HG03045 (cell line): ENCODE results near the gene EPHX1.
"Not testable (repeated sequence)": the region's sequence is repeated elsewhere in the genome, so short reads cannot be mapped to it uniquely, and the experiment has no call there.

Experiments used
- ATAC-seq: cut with Tn5 transposase; IDR thresholded peaks from one replicate; pipeline ENCODE4 v1.9.1; 2021; ENCODE audit warnings: mild to moderate bottlenecking, moderate library complexity; ENCODE audit not compliant: unreplicated experiment

Gene EPHX1

DNA sequence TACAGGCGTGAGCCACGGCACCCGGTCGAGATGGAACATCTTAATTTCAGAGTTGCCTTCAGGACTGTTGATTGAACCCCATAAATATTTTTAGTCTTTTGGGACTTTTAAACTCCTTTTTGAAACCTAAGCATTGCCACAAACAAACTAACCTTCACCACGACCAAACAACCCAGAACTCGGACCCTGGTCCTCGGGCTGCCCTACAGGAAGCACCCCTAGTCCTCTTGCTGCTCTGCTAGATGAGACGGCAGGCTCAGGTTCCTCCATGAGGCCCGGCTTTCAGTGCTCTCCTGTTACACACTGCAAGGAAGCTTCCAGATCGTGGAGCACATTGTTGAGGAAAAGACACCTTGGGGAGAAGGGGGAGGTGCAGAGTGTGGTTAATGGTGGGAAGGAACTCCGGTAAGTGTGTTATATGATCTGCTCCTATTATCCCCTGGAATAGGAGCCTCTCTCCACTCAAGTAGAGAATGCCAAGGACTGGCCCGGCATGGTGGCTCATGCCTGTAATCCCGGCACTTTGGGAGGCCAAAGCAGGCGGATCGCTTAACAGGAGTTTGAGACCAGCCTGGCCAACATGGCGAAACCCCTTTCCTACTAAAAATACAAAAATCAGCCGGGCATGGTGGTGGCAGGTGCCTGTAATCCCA, 5.7 kb downstream of the EPHX1 start:
- no peak for ATAC-seq

- ATAC-seq: no peak
Measured at GRCh38 chr1:225816643-225817538, 7.0 kb downstream of the EPHX1 start.

- ATAC-seq: no peak
Measured at GRCh38 chr1:225817611-225818061, 7.7 kb downstream of the EPHX1 start.

- ATAC-seq: no peak
Measured at GRCh38 chr1:225818229-225818628, 8.3 kb downstream of the EPHX1 start.

DNA sequence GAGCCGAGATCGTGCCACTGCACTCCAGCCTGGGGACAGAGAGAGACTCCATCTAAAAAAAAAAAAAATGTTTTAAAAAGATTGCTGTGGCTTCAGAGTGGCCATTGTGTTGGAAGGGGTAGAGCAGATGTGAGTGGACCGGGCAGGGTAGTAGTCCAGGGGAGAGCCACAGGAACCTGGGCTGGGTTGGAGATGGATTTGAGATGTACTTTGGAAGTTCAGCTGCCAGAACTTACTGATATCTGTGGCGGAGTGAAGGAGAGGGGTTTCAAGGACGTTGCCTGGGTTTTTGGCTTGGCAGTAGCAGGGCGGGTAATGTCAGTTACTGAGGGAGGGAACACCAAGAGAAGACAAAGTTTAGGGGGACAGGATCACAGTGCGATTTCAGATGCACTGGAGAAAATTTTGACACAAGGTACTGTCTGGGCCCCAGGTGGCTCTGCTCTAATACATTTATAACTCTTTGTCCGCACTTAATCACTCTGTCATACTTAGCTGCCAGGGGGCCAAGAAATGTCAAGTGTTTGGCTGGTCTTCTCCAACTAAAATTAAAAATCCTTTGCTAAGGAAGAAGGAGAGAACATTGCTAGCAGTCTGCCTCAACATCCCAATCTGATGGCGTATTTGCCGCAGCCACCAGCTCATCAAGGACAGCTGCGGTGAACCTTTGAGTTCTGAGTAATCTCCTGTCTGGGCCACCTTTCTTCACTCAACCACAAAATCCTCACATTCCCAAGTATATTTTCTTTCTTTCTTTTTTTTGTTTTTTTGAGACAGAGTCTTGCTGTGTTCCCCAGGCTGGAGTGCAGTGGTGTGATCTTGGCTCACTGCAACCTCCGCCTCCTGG, 9.6 kb downstream of the EPHX1 start:
- no peak for ATAC-seq

DNA sequence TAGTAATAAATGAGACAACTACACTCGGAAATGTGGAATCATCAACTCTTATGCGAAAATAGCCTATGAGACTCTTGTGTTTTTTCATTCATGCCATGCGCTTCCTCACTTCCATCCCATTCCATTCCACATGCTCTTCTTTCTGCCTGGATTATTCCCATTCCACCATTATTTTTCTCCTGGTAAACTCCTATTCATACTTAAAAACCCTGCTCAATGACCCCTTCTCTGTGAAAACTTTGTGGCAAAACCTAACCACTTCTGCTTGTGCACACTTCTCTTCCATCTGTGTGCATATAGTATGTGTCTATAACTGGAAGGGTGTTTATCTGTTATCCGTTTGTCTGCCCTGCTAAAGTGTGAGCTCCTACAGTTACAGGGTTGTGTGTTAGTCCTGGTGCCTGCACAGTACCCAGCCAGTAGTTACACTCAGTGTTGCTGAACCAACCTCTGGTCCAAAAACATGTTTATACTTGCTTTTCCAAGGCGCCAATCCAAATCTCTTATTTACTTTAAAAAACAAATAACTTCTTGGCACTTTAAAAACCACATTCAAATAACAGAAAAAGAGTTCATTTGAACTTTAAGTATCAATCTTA, 10.7 kb downstream of the EPHX1 start:
- ATAC-seq: no peak

GRCh38 chr1:225822655-225823403, 12.9 kb downstream of the EPHX1 start:
- ATAC-seq: no peak

DNA sequence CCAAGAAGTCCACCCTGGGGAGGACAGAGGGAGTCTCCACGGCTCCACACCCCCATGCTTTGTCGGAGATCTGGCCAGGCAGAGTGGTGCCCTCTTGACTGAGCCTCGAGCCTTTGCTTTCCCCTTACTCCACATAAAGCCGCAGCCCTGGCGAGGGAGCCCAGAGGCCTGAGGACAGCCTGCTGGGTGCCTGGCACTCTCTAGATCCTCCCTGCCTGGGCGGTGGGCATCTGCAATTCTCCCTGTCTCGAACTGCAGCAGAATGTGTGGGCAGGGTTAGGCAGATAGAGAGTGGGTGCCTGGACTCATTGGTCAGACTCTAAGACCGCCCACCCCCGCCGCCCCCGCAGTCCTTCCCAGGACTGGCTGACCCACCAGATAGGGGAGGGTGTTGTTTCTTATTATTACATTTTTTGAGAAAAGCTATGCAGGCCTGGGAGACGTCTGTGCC, 13.9 kb downstream of the EPHX1 start:
- no peak for ATAC-seq

- no peak for ATAC-seq
Measured at GRCh38 chr1:225824533-225824941, 14.6 kb downstream of the EPHX1 start.

GRCh38 chr1:225825078-225825477, 15.2 kb downstream of the EPHX1 start:
- no peak for ATAC-seq

DNA sequence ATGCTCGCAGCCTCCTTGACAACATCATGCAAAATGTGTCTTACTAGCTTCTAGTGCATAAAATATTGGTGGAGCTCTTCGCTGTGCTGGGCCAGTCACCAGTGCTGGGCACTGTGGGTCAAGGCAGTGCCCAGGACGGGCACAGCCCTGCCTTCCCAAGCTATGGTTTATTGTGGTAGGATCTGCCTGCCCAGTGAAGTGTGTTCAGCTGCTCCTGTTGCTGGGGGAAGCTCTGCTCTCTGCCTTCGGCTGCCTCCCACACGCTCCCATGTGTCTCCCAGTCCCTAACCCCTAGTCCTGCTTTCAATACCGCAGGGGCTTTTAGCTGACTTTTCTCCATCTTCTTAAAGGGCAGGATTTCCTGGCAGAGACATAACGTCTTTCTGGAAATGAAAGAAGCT, 15.7 kb downstream of the EPHX1 start:
- no peak for ATAC-seq

DNA sequence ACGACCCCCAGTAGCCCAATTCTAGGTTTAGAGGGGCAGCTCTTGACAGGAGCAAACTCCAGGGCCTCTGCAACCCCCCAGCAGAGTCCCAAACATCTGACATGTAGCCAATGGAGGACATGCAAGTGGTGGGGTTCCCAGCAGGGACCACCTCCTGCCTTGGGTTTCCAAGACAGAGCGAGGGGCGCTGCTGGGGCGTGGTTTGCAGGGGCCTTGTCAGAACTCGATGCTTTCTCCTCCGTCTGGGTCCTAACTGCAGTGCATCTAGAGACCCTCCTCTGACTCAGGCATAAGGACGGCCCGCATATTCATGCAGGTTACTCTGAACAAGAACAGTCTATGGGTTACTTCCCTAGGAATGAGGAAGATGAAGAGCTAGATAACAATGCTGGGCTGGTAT, 17.2 kb downstream of the EPHX1 start:
- ATAC-seq: no peak

- no peak for ATAC-seq
Measured at GRCh38 chr1:225828706-225829345, 18.9 kb downstream of the EPHX1 start.

DNA sequence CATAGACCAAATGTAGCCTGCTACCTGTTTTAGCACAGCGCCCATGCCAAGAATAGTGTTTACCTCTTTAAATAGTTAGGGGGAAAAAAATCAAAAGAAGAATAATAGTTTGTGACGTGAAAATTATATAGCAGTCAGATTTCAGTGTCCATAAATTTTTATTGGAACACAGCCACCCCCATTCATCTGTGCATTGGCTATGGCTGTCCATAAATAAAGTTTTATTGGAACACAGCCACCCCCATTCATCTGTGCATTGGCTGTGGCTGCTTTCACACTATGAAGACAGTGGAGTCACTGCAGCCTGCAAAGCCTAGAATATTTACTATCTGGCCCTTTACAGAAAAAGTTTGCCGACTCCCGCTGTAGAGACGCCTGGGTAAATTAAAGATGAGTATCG, 20.9 kb downstream of the EPHX1 start:
- ATAC-seq: no peak

DNA sequence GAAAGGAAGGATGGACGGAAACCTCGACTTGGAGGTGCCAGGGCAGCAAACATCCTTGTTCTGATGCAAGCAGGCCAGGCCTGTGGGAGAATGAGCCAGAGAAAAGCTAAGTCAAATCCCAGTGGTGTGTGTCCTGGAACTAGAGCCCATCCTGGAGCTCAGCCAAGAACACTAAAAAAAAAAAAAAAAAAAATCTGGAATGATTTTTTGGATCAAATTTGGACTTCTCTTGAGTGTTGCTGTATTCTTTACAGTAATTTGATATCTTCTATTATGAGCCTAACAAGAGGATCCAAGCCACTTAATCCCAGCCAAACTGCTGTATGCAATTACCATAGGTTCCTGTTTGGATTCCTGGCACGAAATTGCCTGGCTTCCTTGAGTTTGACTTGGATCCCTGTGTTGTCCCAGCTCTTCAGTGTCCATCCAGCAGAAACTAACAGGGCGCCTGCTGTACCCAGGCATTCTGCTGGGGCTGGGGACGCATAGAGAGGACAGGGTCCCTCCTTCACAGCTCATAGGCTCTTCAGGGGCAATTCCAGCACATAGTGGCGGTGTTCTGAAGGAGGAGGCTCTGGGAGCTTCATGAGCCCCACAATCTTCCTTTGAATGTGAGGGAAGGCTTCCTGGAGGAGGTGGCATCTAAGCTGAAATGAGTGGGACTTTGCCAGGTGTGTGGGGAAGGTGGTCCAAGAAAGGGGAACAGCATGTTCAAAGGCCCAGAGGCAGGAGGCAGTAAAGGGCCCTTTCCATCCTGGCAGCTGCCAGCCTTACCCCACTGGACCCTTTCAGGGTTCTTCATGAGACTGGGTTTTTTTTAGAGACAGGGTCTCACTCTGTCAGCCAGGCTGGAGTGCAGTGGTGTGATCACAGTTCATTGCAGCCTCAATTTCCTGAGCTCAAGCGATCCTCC, 24.7 kb downstream of the EPHX1 start:
- ATAC-seq: no peak

GRCh38 chr1:225835856-225836255, 25.9 kb downstream of the EPHX1 start:
- no peak for ATAC-seq

GRCh38 chr1:225836296-225836695, 26.4 kb downstream of the EPHX1 start:
- not testable (repeated sequence) for ATAC-seq

DNA sequence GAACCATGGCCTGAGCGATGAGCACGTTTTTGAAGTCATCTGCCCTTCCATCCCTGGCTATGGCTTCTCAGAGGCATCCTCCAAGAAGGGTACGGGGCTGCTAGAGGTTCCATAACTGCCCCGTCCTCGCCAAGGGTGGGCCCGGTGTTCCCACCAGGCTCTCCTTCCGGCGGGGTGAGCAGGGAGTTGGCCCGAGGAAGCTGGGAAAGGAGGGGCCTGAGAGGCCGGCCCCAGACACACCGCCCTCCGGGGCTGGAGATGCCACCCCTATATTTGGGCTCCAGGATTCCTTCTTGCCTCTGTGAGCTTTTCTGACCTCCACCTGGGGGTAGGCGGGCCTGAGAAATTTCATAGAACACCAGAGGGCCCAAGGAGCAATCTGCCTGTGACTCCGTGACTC, 28.9 kb downstream of the EPHX1 start:
- no peak for ATAC-seq

DNA sequence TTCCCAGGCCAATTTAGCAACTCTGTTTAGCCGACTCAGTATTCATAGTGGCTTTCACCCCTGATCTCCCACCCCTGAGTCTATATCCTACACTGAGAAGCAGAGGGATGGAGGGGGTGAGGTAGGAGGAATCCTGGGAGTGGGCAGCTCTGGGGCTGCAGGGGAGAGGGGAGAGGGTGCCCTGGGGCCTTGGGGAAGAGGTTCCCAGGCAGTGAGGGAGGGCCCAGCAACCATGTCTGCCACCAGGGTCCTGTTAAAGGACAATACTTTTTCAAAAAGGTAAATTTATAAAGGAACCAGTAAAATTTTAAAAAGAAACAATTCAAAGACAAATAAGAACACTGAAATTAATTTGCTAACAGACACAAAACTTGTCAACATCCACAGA, 30.3 kb downstream of the EPHX1 start:
- no peak for ATAC-seq
